HG03457 (cell line): ENCODE results near the gene LGI4.

Experiments used
- ATAC-seq: cut with Tn5 transposase; IDR thresholded peaks from one replicate; pipeline ENCODE4 v1.9.1; 2021; ENCODE audit warnings: moderate number of reproducible peaks; ENCODE audit not compliant: unreplicated experiment

LGI4 gene

GRCh38 chr19:35088131-35088913 lies 46.5 kb downstream of the LGI4 start:
- no peak for ATAC-seq

GRCh38 chr19:35087393-35087792 lies 47.5 kb downstream of the LGI4 start:
- ATAC-seq: no peak

GRCh38 chr19:35086455-35086854 lies 48.4 kb downstream of the LGI4 start:
- ATAC-seq: no peak

GRCh38 chr19:35085947-35086346 lies 48.9 kb downstream of the LGI4 start:
- no peak for ATAC-seq

GRCh38 chr19:35084509-35084762 lies 50.4 kb downstream of the LGI4 start:
- ATAC-seq: no peak

GRCh38 chr19:35083691-35084508 lies 51.0 kb downstream of the LGI4 start:
- no peak for ATAC-seq

GRCh38 chr19:35081201-35081600 lies 53.7 kb downstream of the LGI4 start:
- ATAC-seq: no peak

GRCh38 chr19:35080613-35081170 lies 54.2 kb downstream of the LGI4 start:
- ATAC-seq: no peak

GRCh38 chr19:35079826-35080225 lies 55.0 kb downstream of the LGI4 start:
- ATAC-seq: no peak

- ATAC-seq: no peak
Observed at GRCh38 chr19:35077411-35078223, 57.2 kb downstream of the LGI4 start.

GRCh38 chr19:35076657-35077056 lies 58.2 kb downstream of the LGI4 start:
- no peak for ATAC-seq

- ATAC-seq: no peak
Observed at GRCh38 chr19:35076026-35076370, 58.9 kb downstream of the LGI4 start.

- ATAC-seq: no peak
Observed at GRCh38 chr19:35075202-35076025, 59.4 kb downstream of the LGI4 start.
